ENCODE measurements around the gene OPA1. TPM values are rescaled to one million over a fixed set of nuclear protein-coding genes. Genes with fewer than 3 reads are reported as not detected.

Gene OPA1
- total RNA-seq, 1 experiment from 2014 or later, result 72.0 TPM

- DNase-seq (ENCODE audit: low read depth, low spot score) (no peak), ATAC-seq (no peak)
- RAD21 ChIA-PET (ENCODE audit: low non-redundant PET in 1 of 2, low total read pairs in 2 of 2, uncharacterized antibody in 2 of 2, unreplicated experiment in 2 of 2), result no interaction called here
- Histone ChIP-seq H3K9ac (ENCODE audit: low read length) (no peak overlapping the region), H3K4me1 (ENCODE audit: control insufficient read depth in 1 of 2, insufficient read depth in 2 of 2, low read length in 2 of 2) (no peaks in the 10 kb centered on the region), H3K36me3 (ENCODE audit: control insufficient read depth in 1 of 2, insufficient read depth in 2 of 2, low read length in 2 of 2) (no peaks in the 10 kb centered on the region), H4K20me1 (ENCODE audit: insufficient read depth) (no peaks in the 10 kb centered on the region), H3K79me2 (ENCODE audit: insufficient read depth, low read length) (no peaks in the 10 kb centered on the region), H3K27me3 (ENCODE audit: insufficient read depth, low read length) (no peaks in the 10 kb centered on the region), H3K9me3 (ENCODE audit: control insufficient read depth in 1 of 2, insufficient read depth in 1 of 2, low read depth in 1 of 2, low read length in 2 of 2) (peaks cover 3 to 9% of the 10 kb centered on the region in 2 experiments; a peak in 2 of 4 replicates), H3K27ac (ENCODE audit: low read depth, low read length) (no peak overlapping the region), H3K4me3 (replicated peaks in 1 of 2; ENCODE audit: low read depth in 1 of 2, low read length in 2 of 2) (no peak overlapping the region), H2AFZ (ENCODE audit: low read depth, low read length, poor library complexity, severe bottlenecking) (no peak overlapping the region), H3K9me2 (ENCODE audit: insufficient read depth) (no peaks in the 10 kb centered on the region), H3K4me2 (ENCODE audit: low read length) (no peak overlapping the region)
- CTCF ChIA-PET, result no interaction called here
- intact Hi-C loops (cut with micrococcal nuclease), result no loop called here
- no TSS peak for BruUV-seq (replicated peaks)
- POLR2A ChIA-PET, result no interaction called here
- TF ChIP-seq SIN3A (IDR thresholded peaks at IDR 0.05; ENCODE audit: low read depth), result no peak
- no peak for TF ChIP-seq RAD21 (IDR thresholded peaks at IDR 0.05; ENCODE audit: low read depth)
- TF ChIP-seq TCF7L2 (IDR thresholded peaks at IDR 0.05; ENCODE audit: borderline replicate concordance, extremely low read depth, insufficient read depth, insufficient read length), result no peak
- TF ChIP-seq ATF3 (IDR thresholded peaks at IDR 0.05), result no peak
- TF ChIP-seq EZH2 (IDR thresholded peaks at IDR 0.05), result no peak
- TF ChIP-seq REST (IDR thresholded peaks at IDR 0.05; ENCODE audit: low read depth), result no peak
- no peak for TF ChIP-seq YY1 (IDR thresholded peaks at IDR 0.05; ENCODE audit: extremely low read depth, insufficient replicate concordance, low read depth, low read length)
- no peak for TF ChIP-seq POLR2AphosphoS5 (IDR thresholded peaks at IDR 0.05; ENCODE audit: low read depth, low read length)
- TF ChIP-seq FOSL1 (IDR thresholded peaks at IDR 0.05; ENCODE audit: low read depth), result no peak
- no peak for TF ChIP-seq ZNF274 (IDR thresholded peaks at IDR 0.05; ENCODE audit: low read depth, low read length)
- no peak for TF ChIP-seq EGR1 (IDR thresholded peaks at IDR 0.05; ENCODE audit: low read depth)
Observed at GRCh38 chr3:193711964-193712598, 119.1 kb downstream of the OPA1 start.

Measured in HCT116 (cell line).